ENCODE data around the gene PRMT7.

DNA sequence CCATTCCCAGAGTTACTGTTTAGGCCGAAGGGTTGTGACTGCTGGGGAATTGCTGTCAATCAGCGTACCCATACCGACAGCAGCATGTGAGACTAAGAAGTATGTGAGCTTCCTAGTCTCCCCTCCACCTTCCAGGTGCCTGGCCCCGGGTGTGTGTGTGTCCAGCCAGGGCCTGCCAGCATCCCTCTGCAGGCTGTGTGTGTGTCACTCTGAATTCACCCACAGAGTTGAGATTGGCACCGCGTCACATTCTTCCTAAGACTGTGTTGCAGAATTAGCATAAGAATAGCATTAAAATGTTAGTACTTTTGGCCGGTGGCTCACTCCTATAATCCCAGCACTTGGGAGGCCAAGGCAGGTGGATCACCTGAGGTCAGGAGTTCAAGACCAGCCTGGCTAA, 31.8 kb downstream of the PRMT7 start:
- TF ChIP-seq CTCF (IDR thresholded peaks at IDR 0.05), result no peak
- TF ChIP-seq POLR2A (IDR thresholded peaks at IDR 0.05), result no peak
- TF ChIP-seq EP300 (IDR thresholded peaks at IDR 0.05), result no peak
